GM13977 (cell line): ENCODE data around the gene CALY.

ENCODE experiments used
- DNase-seq: peaks from one replicate; pipeline ENCODE4 v3.0.0; 2012; ENCODE audit warnings: low spot score
- CTCF ChIP-seq: IDR thresholded peaks from 2 replicates; pipeline ENCODE4 v1.5.1; 2012; ENCODE audit warnings: mild to moderate bottlenecking, control low read depth; ENCODE audit not compliant: insufficient read depth; ENCODE audit errors: extremely low read depth, missing control alignments
- in situ Hi-C: fragments of 300-500 bp; cut with MboI; formaldehyde crosslinking; loops from one replicate; pipeline ENCODE4 v1.12.0; 2022; ENCODE audit warnings: low sequenced_read_pairs, low pct_unique_long_range_greater_than_20kb, mixed read lengths, inconsistent platforms; ENCODE audit not compliant: unreplicated experiment

Gene CALY

DNA sequence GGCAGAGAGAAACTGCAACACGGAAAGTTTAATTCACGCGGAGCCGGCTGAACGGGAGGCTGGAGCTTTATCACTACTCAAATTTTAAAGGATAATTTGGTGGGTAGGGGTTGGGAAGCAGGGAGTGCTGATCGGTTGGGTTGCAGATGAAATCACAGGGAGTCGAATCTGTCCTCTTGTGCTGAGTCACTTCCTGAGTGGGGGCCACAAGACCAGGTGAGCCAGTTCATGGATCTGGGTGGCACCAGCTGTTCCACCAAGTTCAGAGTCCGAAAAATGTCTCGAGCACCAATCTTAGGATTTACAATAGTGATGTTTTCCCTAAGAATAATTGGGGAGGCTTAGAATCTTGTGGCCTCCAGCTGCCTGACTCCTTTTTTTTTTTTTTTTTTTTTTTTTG lies 6.9 kb upstream of the CALY start:
- no peak for TF ChIP-seq CTCF
- in situ Hi-C loops: no loop called here
- no peak for DNase-seq

DNA sequence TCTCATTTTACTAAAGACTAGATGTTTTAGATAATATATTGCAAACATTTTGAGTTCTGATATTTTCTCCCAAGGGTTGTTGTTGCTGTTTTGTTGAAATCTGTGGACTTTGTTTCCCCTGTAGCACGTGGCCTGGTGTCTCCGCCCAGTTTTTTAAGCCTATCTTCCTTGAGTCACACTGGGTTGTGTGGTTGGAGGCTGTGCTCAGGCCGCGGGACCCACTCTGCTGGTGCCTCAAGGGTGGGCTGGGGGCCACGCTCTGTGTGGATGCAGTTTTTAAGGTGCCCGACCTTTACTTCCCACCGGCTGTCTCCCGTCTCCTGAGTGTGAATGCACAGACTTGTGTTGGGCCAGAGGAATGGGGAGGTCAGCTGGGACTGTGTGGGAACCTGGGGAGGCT lies 6.2 kb upstream of the CALY start:
- in situ Hi-C loops: no loop called here
- DNase-seq: no peak
- no peak for TF ChIP-seq CTCF

DNA sequence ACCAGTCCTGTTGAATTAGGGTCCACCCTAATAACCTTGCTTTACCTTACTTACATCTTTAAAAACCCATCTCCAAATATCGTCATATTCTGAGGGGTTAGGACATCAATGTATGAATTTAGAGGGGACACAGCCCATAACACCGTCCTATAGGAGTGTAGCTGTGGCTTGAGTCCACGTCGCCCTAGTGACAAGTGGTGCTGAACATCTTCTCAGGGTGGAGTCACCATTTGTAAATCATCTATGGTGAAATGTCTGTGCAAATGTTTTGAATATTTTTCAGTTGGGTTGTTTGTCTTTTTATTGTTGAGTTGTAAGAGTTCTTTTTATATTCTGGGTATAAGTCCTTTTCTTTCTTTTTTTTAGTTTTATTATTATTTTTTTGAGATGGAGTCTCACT lies 5.3 kb upstream of the CALY start:
- in situ Hi-C loops: no loop called here
- TF ChIP-seq CTCF: no peak
- no peak for DNase-seq

DNA sequence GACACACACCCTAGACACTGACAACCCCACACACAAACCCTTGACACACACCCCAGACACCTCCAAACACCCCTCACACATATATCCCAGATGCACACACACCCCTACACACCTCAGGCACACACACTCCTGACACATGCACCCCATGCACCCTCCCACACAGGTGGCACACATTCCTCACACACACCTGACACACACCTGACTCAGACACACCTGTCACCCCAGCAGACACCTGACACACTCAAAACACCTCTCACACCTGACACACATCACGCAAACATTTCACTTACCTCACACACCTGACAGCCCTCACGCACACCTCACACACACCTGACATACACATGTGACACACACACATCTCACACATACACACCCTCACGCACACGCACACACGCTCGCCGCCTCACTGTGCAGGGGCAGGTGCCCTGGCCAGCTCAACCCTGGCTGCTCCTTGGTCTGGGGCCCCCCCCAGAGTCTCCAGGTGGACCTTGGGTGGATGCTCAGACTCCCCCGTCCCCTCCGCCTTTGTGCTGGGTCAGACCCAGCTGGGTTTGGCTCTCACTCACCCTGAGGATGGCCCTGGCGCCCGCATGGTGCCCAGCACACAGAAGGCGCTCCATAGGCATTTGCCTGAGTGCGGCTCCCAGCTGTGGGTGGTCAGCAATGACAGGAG lies 3.1 kb upstream of the CALY start:
- DNase-seq: no peak
- no peak for TF ChIP-seq CTCF
- in situ Hi-C loops: no loop called here

DNA sequence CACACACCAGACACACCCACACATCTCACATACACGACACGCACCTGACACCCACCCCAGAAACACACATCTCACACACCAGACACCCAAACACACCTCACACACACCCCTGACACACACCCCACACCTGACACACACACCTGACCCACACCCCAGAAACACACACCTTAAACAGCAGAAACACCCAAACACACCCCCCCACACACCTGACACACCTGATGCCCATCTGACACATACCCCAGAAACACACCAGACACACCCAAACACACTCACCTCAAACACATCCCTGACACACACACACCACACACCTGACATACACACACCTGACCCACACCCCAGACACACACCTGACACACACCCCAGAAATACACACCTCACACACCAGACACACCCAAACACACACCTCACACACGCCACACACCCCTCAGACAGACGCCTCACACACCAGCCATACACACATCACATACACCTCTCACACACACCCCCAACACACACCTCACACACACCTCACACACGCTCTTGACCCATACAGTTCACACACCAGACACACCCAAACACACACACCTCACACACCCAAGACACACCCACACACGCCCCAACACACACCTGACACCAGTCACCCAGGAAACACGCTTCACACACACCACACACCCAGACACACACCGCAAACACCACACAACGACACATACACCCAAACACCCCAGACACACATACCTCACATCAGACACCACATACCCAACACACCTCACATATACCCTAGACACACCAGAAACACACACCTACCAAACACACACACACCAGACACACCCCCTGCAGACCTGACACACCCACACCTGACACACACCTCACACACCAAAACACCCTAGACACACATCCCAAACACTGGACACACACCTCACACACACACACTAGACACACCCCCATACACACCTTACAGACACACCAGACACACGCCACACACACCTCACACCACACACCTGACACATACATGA lies 1.7 kb upstream of the CALY start:
- in situ Hi-C loops: no loop called here
- DNase-seq: no peak
- no peak for TF ChIP-seq CTCF

GRCh38 chr10:133337370-133337725 lies 652 bp upstream of the CALY start:
- no peak for DNase-seq
- in situ Hi-C loops: no loop called here
- TF ChIP-seq CTCF: no peak
